Measurements from ENCODE around the gene ZNF341. TPM values are rescaled to one million over a fixed set of nuclear protein-coding genes. Genes with fewer than 3 reads are reported as not detected.
"Not testable (repeated sequence)": the region's sequence is repeated elsewhere in the genome, so short reads cannot be mapped to it uniquely, and the experiment has no call there.

ZNF341 gene
- polyA plus RNA-seq, 3 donors: 3.3 to 4.4 (median 4.4) TPM

GRCh38 chr20:33728463-33728862, 3.3 kb upstream of the ZNF341 start:
- no peak for DNase-seq

- no peak for DNase-seq
Measured at GRCh38 chr20:33729101-33729500, 2.7 kb upstream of the ZNF341 start.

GRCh38 chr20:33730946-33731692, 677 bp upstream of the ZNF341 start:
- DNase-seq: no peak

- DNase-seq: no peak
Measured at GRCh38 chr20:33732166-33732970, 572 bp downstream of the ZNF341 start.

- DNase-seq: peak; percentile 24
Measured at GRCh38 chr20:33733654-33734576, 2.1 kb downstream of the ZNF341 start.

- no peak for DNase-seq
Measured at GRCh38 chr20:33736962-33737361, 5.2 kb downstream of the ZNF341 start.

- DNase-seq: no peak
Measured at GRCh38 chr20:33739493-33739892, 7.7 kb downstream of the ZNF341 start.

GRCh38 chr20:33740189-33740588, 8.4 kb downstream of the ZNF341 start:
- no peak for DNase-seq

GRCh38 chr20:33744181-33744580, 12.4 kb downstream of the ZNF341 start:
- no peak for DNase-seq

GRCh38 chr20:33744773-33745385, 13.1 kb downstream of the ZNF341 start:
- no peak for DNase-seq

- no peak for DNase-seq
Measured at GRCh38 chr20:33746325-33746998, 14.7 kb downstream of the ZNF341 start.

- DNase-seq: no peak
Measured at GRCh38 chr20:33751775-33752174, 20.0 kb downstream of the ZNF341 start.

- DNase-seq: no peak
Measured at GRCh38 chr20:33753143-33753542, 21.3 kb downstream of the ZNF341 start.

GRCh38 chr20:33753763-33754162, 22.0 kb downstream of the ZNF341 start:
- DNase-seq: no peak

- not testable (repeated sequence) for DNase-seq
Measured at GRCh38 chr20:33755936-33756490, 24.2 kb downstream of the ZNF341 start.

- no peak for DNase-seq
Measured at GRCh38 chr20:33757046-33757445, 25.2 kb downstream of the ZNF341 start.

- DNase-seq: no peak
Measured at GRCh38 chr20:33757458-33757857, 25.7 kb downstream of the ZNF341 start.

- no peak for DNase-seq
Measured at GRCh38 chr20:33761698-33762250, 30.0 kb downstream of the ZNF341 start.

- DNase-seq: no peak
Measured at GRCh38 chr20:33765099-33765498, 33.3 kb downstream of the ZNF341 start.

- no peak for DNase-seq
Measured at GRCh38 chr20:33765592-33765991, 33.8 kb downstream of the ZNF341 start.
